CD4-positive, alpha-beta T cell (primary cell): ENCODE measurements around the gene SLC7A4. TPM values are rescaled to one million over a fixed set of nuclear protein-coding genes. Genes with fewer than 3 reads are reported as not detected.
"Not testable (repeated sequence)": the region's sequence is repeated elsewhere in the genome, so short reads cannot be mapped to it uniquely, and the experiment has no call there.

Experiments used
- ATAC-seq: fragments of 200-7000 bp; cut with Tn5 transposase; one replicate; pipeline ENCODE4 v1.10.0; 2022; ENCODE audit warnings: mild to moderate bottlenecking; ENCODE audit not compliant: poor library complexity
- CTCF ChIA-PET: fragments of 350-600 bp; sonication (Branson Sonifier 250); formaldehyde crosslinking; loops from one replicate; lab custom pipeline; 2021; ENCODE audit warnings: antibody characterized with exemption, inconsistent platforms; lab: Charles Lee
- POLR2A ChIA-PET: fragments of 350-600 bp; sonication (Branson Sonifier 250); formaldehyde crosslinking; loops from one replicate; lab custom pipeline; 2021; ENCODE audit warnings: antibody characterized with exemption, inconsistent platforms; lab: Charles Lee
- DNase-seq, 14 experiments: peaks; one replicate each; pipeline ENCODE4 v3.0.0-alpha.2; 2013 to 2020; ENCODE audit warnings: mixed read lengths in 2 of 14
- H3K27ac ChIP-seq, 2 donors: one replicate each; pipeline versions ENCODE4 v1.5.1 to v1.7.0; 2013; ENCODE audit warnings: low read length in 2 of 2, low read depth in 1 of 2, mild to moderate bottlenecking in 1 of 2
- H3K27me3 ChIP-seq, 2 experiments: 1 replicate in 1 of 2; 2 replicates in 1 of 2; pipeline versions ENCODE4 v1.6.1 to v1.7.0; 2013; ENCODE audit warnings: low read length in 2 of 2, control low read depth in 1 of 2, mild to moderate bottlenecking in 1 of 2, moderate library complexity in 1 of 2; ENCODE audit not compliant: insufficient read depth in 2 of 2, control insufficient read depth in 1 of 2
- H3K36me3 ChIP-seq: one replicate; pipeline ENCODE4 v1.6.1; 2013; ENCODE audit warnings: low read length, control low read depth; ENCODE audit not compliant: insufficient read depth
- H3K4me1 ChIP-seq: one replicate; pipeline ENCODE4 v1.6.1; 2013; ENCODE audit warnings: low read length, control low read depth; ENCODE audit not compliant: insufficient read depth
- H3K4me3 ChIP-seq: one replicate; pipeline ENCODE4 v1.5.1; 2013; ENCODE audit warnings: mild to moderate bottlenecking, low read length, moderate library complexity
- H3K9me3 ChIP-seq, 2 experiments: 1 replicate in 1 of 2; 2 replicates in 1 of 2; pipeline versions ENCODE4 v1.6.1 to v1.7.0; 2013; ENCODE audit warnings: low read length in 2 of 2, mild to moderate bottlenecking in 2 of 2, control low read depth in 1 of 2, moderate library complexity in 1 of 2; ENCODE audit not compliant: control insufficient read depth in 1 of 2, insufficient read depth in 1 of 2
- H3K27ac Mint-ChIP-seq: one replicate; pipeline ENCODE4 v1.8.0; 2020; ENCODE audit warnings: mixed read lengths
- H3K27me3 Mint-ChIP-seq: one replicate; pipeline ENCODE4 v1.8.0; 2021; ENCODE audit warnings: mixed read lengths
- H3K36me3 Mint-ChIP-seq: one replicate; pipeline ENCODE4 v1.8.0; 2021; ENCODE audit warnings: low read depth, mixed read lengths
- H3K4me1 Mint-ChIP-seq: one replicate; pipeline ENCODE4 v1.8.0; 2021; ENCODE audit warnings: low read depth, mixed read lengths
- H3K4me3 Mint-ChIP-seq: one replicate; pipeline ENCODE4 v1.8.0; 2020; ENCODE audit warnings: mild to moderate bottlenecking, mixed read lengths
- H3K9me3 Mint-ChIP-seq: one replicate; pipeline ENCODE4 v1.8.0; 2020; ENCODE audit warnings: mixed read lengths
- CTCF ChIP-seq: fragments of 200-600 bp; IDR thresholded peaks from one replicate; pipeline ENCODE4 v1.8.0; 2022; ENCODE audit warnings: antibody characterized with exemption, mild to moderate bottlenecking
- intact Hi-C, 2 experiments: fragments of 100-400 bp; cut with DNase I in 1 of 2; cut with micrococcal nuclease in 1 of 2; formaldehyde crosslinking; loops; one replicate each; pipeline versions ENCODE4 v1.15.1 to v1.9.0; 2023 to 2025; cut with DNase I, micrococcal nuclease
- total RNA-seq, 174 experiments: library from RNA in 2 of 174; stranded (reverse) in 2 of 174; gene quantifications; one replicate each; pipeline ENCODE4 v1.2.3 and lab custom pipeline; 2021 to 2026

SLC7A4 gene
- total RNA-seq, 2 experiments from 2014 or later = not detected

- ATAC-seq = no peak
- Mint-ChIP-seq H3K4me3 (no peak overlapping the region), H3K27ac (no peak overlapping the region), H3K4me1 (no peaks in the 10 kb centered on the region), H3K27me3 (no peaks in the 10 kb centered on the region), H3K36me3 (no peaks in the 10 kb centered on the region), H3K9me3 (no peaks in the 10 kb centered on the region)
- no peak for TF ChIP-seq CTCF
- H3K4me3 ChIP-seq = no peak overlapping the region
- peaks cover 0 to 7% of the 10 kb centered on the region in 2 experiments for H3K9me3 ChIP-seq
- CTCF ChIA-PET = no interaction called here
- DNase-seq = no peak
- intact Hi-C loops = no loop called here
- no peaks in the 10 kb centered on the region for H3K36me3 ChIP-seq
- H3K27ac ChIP-seq = no peak overlapping the region
- H3K27me3 ChIP-seq = no peaks in the 10 kb centered on the region
- H3K4me1 ChIP-seq = no peaks in the 10 kb centered on the region
- POLR2A ChIA-PET = interaction anchor here (0.6 kb wide), 1 partner anchor 127 kb away, joined by 3 read pairs; no protein-coding TSS in a partner anchor
Measured at GRCh38 chr22:21073023-21073422, 40.7 kb upstream of the SLC7A4 start.

DNA sequence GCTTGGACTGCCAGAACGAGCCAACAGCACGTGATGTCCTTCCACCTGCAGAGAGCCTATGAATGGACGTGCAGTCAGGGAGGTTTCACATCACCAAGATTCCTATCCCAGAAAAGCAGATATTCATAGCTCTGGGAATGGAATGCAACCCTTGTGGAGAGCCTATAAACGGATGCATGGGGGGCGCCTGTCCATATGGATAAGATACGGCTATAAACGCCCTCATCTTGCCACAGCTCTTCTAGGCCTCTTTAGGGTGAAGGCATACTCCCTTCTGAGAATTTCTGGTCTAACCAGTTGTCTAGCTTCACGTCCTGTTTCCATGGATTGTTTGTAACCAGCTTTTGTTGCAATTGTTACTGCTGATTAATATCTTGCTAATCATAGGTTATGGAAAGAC lies 39.4 kb upstream of the SLC7A4 start:
- CTCF ChIA-PET, H3K4me1 ChIP-seq, H3K4me3 Mint-ChIP-seq, H3K27me3 Mint-ChIP-seq, H3K9me3 ChIP-seq, H3K27ac ChIP-seq, H3K36me3 ChIP-seq, DNase-seq, H3K27ac Mint-ChIP-seq, H3K27me3 ChIP-seq, H3K4me1 Mint-ChIP-seq, intact Hi-C loops, H3K4me3 ChIP-seq, H3K36me3 Mint-ChIP-seq, POLR2A ChIA-PET, ATAC-seq, H3K9me3 Mint-ChIP-seq: not testable (repeated sequence)

DNA sequence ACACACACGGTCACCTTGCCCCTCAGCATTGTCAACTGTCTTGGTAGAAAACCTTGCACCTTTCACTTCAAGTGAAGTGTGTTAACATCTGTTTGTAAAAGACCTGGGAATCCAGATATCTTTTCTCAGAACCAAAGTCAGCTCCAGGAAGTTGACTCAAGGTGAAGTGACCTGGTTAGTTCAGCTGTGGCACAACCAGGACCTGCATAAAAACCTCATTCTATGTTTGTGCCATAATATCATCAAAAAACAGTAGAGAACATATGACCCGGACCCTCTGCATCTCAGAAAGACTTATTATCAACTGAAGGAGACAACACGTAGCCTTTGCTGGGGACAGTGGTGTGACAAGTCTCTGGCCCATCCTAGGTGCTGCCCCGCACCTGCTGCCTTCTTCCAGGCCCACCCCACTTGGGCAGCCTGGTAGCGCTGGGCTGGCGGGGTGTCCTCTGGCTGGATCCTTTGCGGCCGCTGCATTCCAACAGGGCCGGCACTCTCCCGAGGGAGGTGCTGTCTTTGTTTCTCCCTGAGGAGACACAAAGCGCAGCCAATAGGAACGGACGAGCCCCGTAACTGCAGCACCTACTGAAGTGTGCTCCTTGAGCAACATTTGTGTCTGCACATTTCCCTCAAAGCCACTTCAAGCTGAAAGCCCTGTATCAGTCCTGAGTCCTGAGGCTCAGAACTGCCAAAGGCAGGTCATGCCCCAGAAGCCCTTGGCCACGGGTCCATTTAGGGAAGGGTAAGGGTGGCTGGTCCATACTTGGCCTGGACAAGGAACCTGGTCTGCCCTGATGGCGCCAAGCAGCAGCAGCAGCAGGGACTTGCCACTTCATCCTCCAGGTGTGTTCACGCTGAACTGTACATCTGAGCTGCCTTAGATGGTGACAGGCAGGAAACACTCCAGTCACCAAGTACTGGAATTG lies 38.6 kb upstream of the SLC7A4 start:
- Mint-ChIP-seq H3K36me3 (no peaks in the 10 kb centered on the region), H3K9me3 (no peaks in the 10 kb centered on the region), H3K4me3 (no peak overlapping the region), H3K27ac (no peak overlapping the region), H3K27me3 (no peaks in the 10 kb centered on the region), H3K4me1 (no peaks in the 10 kb centered on the region)
- H3K9me3 ChIP-seq = peaks cover 0 to 7% of the 10 kb centered on the region in 2 experiments
- intact Hi-C loops = no loop called here
- H3K4me3 ChIP-seq = no peak overlapping the region
- CTCF ChIA-PET = no interaction called here
- DNase-seq = no peak
- ATAC-seq = no peak
- POLR2A ChIA-PET = no interaction called here
- no peaks in the 10 kb centered on the region for H3K27me3 ChIP-seq
- H3K36me3 ChIP-seq = no peaks in the 10 kb centered on the region
- TF ChIP-seq CTCF = no peak
- no peaks in the 10 kb centered on the region for H3K4me1 ChIP-seq
- H3K27ac ChIP-seq = no peak overlapping the region
